Measurements from ENCODE around the gene SERPINA1.
"Not testable (repeated sequence)": the region's sequence is repeated elsewhere in the genome, so short reads cannot be mapped to it uniquely, and the experiment has no call there.

DNA sequence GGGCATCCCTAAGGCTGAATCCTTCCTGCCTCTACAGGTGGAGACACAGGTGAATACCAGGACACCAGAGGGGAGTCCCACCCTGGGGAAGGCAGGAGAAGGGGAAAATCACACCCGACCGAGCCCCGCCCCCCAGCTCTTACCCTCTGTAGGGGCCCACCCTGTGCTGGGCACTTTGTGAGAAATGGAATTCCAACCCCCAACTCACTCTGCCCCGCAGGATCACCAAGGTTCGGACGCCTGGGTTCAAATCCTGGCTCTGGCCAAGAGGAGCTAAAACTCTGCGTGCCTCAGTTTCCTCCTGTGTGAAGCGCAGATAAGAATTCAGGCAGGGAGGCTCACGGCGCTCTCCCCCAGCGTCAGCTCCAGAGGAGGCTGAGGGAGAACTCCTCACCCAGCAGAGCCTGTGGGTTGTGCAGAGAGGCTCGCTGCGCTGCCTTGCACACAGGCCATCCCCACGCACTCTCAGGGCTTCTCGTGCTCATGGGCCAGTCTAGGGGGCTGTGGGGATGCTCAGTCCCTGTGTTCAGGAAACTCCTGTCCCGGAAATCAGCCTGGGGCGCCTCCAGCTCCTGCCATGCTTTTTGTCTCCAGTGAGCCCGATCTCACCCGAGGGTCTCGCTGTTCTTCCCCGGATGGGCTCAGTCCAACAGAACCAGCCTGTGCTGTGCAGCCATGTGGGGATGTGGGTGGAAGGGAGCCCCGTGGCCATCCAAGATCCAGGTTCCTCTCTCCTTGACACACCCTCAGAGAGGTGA is 18.5 kb downstream of the SERPINA1 start:
- not testable (repeated sequence) for TF ChIP-seq CTCF (conservative IDR thresholded peaks at IDR 0.05 in 1 of 2, IDR thresholded peaks at IDR 0.05 in 1 of 2; ENCODE audit: low read depth in 1 of 2, low read length in 2 of 2); EZH2 (IDR thresholded peaks at IDR 0.05; ENCODE audit: low read length, missing control alignments)
